ENCODE data around the gene FGF7. TPM values are rescaled to one million over a fixed set of nuclear protein-coding genes. Genes with fewer than 3 reads are reported as not detected.
"Not testable (repeated sequence)": the region's sequence is repeated elsewhere in the genome, so short reads cannot be mapped to it uniquely, and the experiment has no call there.

FGF7 gene
- total and polyA plus RNA-seq, 2 donors (not counting 1 experiment from before 2014, with no cell fraction given) = 61.5 to 488 TPM

DNA sequence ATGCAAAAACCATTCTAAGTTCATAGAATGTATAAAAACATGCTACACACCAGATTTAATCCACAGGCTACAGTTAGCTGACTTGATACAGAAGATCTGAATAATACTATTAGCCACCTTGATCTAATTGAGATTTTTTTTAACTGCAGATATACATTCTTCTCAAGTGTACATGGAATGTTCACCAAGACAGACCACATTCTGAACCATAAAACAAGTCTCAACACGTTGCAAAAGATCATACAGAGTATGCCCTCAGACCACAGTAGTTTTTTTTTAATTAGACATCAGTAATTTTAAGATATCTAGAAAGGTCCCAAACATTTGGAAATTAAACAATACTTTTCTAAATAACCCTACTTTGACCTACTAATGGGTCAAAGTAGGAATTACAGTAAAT is 83.3 kb downstream of the FGF7 start:
- Histone ChIP-seq H3K9me3 (ENCODE audit: control insufficient read depth, insufficient read depth, low read depth, low read length) (no peaks in the 10 kb centered on the region), H4K20me1 (ENCODE audit: control insufficient read depth, extremely low read depth, insufficient read depth, low read length) (no peaks in the 10 kb centered on the region), H3K27ac (ENCODE audit: insufficient read depth, low read length) (no peak overlapping the region), H2AFZ (ENCODE audit: low read length) (no peak overlapping the region), H3K4me3 (replicated peaks in 1 of 4; ENCODE audit: control extremely low read depth in 1 of 4, insufficient read depth in 1 of 4, low read depth in 3 of 4, low read length in 4 of 4) (no peak overlapping the region), H3K27me3 (ENCODE audit: control insufficient read depth, insufficient read depth, low read length) (no peaks in the 10 kb centered on the region), H3K4me2 (ENCODE audit: extremely low read depth, insufficient read depth, low read length) (no peak overlapping the region), H3K4me1 (ENCODE audit: control insufficient read depth, extremely low read depth, insufficient read depth, low read length) (no peaks in the 10 kb centered on the region), H3K9ac (ENCODE audit: insufficient read depth, low read length) (no peak overlapping the region), H3K36me3 (ENCODE audit: control insufficient read depth, insufficient read depth, low read length) (no peaks in the 10 kb centered on the region), H3K79me2 (ENCODE audit: control insufficient read depth, insufficient read depth, low read length) (no peaks in the 10 kb centered on the region)
- DNase-seq (ENCODE audit: low read depth in 2 of 2) = no peak
- no peak for TF ChIP-seq CTCF (conservative IDR thresholded peaks at IDR 0.05 in 1 of 2, IDR thresholded peaks at IDR 0.05 in 1 of 2; ENCODE audit: low read depth in 1 of 2, low read length in 2 of 2)
- no peak for TF ChIP-seq EZH2 (IDR thresholded peaks at IDR 0.05; ENCODE audit: low read length, missing control alignments)

- H3K27me3 ChIP-seq (ENCODE audit: control insufficient read depth, insufficient read depth, low read length) = no peaks in the 10 kb centered on the region
- peak overlapping the region; percentile 36 for H2AFZ ChIP-seq (ENCODE audit: low read length)
- no peaks in the 10 kb centered on the region for H3K4me1 ChIP-seq (ENCODE audit: control insufficient read depth, extremely low read depth, insufficient read depth, low read length)
- no peaks in the 10 kb centered on the region for H3K9me3 ChIP-seq (ENCODE audit: control insufficient read depth, insufficient read depth, low read depth, low read length)
- peak in 1 of 2 donors; percentile 3 for DNase-seq (ENCODE audit: low read depth in 2 of 2)
- H3K4me2 ChIP-seq (ENCODE audit: extremely low read depth, insufficient read depth, low read length) = no peak overlapping the region
- no peak for TF ChIP-seq EZH2 (IDR thresholded peaks at IDR 0.05; ENCODE audit: low read length, missing control alignments)
- no peak for TF ChIP-seq CTCF (conservative IDR thresholded peaks at IDR 0.05 in 1 of 2, IDR thresholded peaks at IDR 0.05 in 1 of 2; ENCODE audit: low read depth in 1 of 2, low read length in 2 of 2)
- H4K20me1 ChIP-seq (ENCODE audit: control insufficient read depth, extremely low read depth, insufficient read depth, low read length) = no peaks in the 10 kb centered on the region
- H3K79me2 ChIP-seq (ENCODE audit: control insufficient read depth, insufficient read depth, low read length) = no peaks in the 10 kb centered on the region
- H3K36me3 ChIP-seq (ENCODE audit: control insufficient read depth, insufficient read depth, low read length) = no peaks in the 10 kb centered on the region
- H3K9ac ChIP-seq (ENCODE audit: insufficient read depth, low read length) = no peak overlapping the region
- no peak overlapping the region for H3K4me3 ChIP-seq (replicated peaks in 1 of 4; ENCODE audit: control extremely low read depth in 1 of 4, insufficient read depth in 1 of 4, low read depth in 3 of 4, low read length in 4 of 4)
- H3K27ac ChIP-seq (ENCODE audit: insufficient read depth, low read length) = no peak overlapping the region
These were observed 84.2 kb downstream of the FGF7 start for GRCh38 chr15:49507261-49507660.

DNA sequence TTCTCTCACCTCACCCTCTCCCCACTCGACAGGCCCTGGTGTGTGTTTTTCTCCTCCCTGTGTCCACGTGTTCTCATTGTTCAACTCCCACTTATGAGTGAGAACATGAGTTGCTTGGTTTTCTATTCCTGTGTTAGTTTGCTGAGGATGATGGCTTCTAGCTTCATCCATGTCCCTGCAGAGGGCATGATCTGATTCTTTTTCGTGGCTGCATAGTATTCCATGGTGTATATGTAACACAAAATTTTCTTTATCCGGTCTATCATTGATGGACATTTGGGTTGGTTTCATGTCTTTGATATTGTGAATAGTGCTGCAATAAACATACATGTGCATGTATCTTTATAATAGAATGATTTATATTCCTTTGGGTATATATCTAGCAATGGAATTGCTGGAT is 89.7 kb downstream of the FGF7 start:
- not testable (repeated sequence) for H3K27me3 ChIP-seq (ENCODE audit: control insufficient read depth, insufficient read depth, low read length); H3K36me3 ChIP-seq (ENCODE audit: control insufficient read depth, insufficient read depth, low read length); H3K4me1 ChIP-seq (ENCODE audit: control insufficient read depth, extremely low read depth, insufficient read depth, low read length); DNase-seq (ENCODE audit: low read depth in 2 of 2); H3K9me3 ChIP-seq (ENCODE audit: control insufficient read depth, insufficient read depth, low read depth, low read length); H3K79me2 ChIP-seq (ENCODE audit: control insufficient read depth, insufficient read depth, low read length); H3K9ac ChIP-seq (ENCODE audit: insufficient read depth, low read length); H3K27ac ChIP-seq (ENCODE audit: insufficient read depth, low read length); H2AFZ ChIP-seq (ENCODE audit: low read length); H3K4me2 ChIP-seq (ENCODE audit: extremely low read depth, insufficient read depth, low read length); H3K4me3 ChIP-seq (replicated peaks in 1 of 4; ENCODE audit: control extremely low read depth in 1 of 4, insufficient read depth in 1 of 4, low read depth in 3 of 4, low read length in 4 of 4); H4K20me1 ChIP-seq (ENCODE audit: control insufficient read depth, extremely low read depth, insufficient read depth, low read length)

All from fibroblast of lung (primary cell).